Body of pancreas (tissue), 4 donors: ENCODE data around the gene MGMT. TPM values are rescaled to one million over a fixed set of nuclear protein-coding genes. Genes with fewer than 3 reads are reported as not detected.

Experiments
- ATAC-seq: fragments of 150-250 bp; one replicate; pipeline ENCODE4 v1.9.1; 2016
- DNase-seq, 4 donors: peaks; one replicate each; pipeline ENCODE4 v3.0.0-alpha.2; 2019
- H3K27ac ChIP-seq, 4 donors: fragments of 200-600 bp; sonication (generic); 1 replicate in 3 of 4; 2 replicates in 1 of 4; pipeline versions ENCODE4 v1.5.1 to v1.6.1; 2016 to 2019; ENCODE audit warnings: mild to moderate bottlenecking in 1 of 4, mixed read lengths in 1 of 4, moderate library complexity in 1 of 4
- H3K27me3 ChIP-seq, 2 donors: fragments of 200-600 bp; sonication (generic); one replicate each; pipeline ENCODE4 v1.6.0; 2016; ENCODE audit warnings: mild to moderate bottlenecking in 1 of 2
- H3K36me3 ChIP-seq, 2 donors: fragments of 200-600 bp; sonication (generic); replicated peaks in 1 of 2; 2 replicates each; pipeline ENCODE4 v1.5.1; 2016; ENCODE audit warnings: low read depth in 2 of 2; ENCODE audit not compliant: insufficient read depth in 1 of 2
- H3K4me1 ChIP-seq: fragments of 200-600 bp; sonication (generic); one replicate; pipeline ENCODE4 v1.6.0; 2016
- H3K4me3 ChIP-seq, 2 donors: fragments of 200-600 bp; sonication (generic); 1 replicate in 1 of 2; 2 replicates in 1 of 2; pipeline ENCODE4 v1.5.1; 2016 to 2019
- H3K9me3 ChIP-seq, 3 donors: fragments of 200-600 bp; sonication (generic); 1 replicate in 2 of 3; 2 replicates in 1 of 3; pipeline ENCODE4 v1.5.1; 2016
- CTCF ChIP-seq, 7 experiments: fragments of 450-650 bp in 4 of 7; fragments of 200-600 bp in 3 of 7; sonication (generic) in 3 of 7; IDR thresholded peaks; one replicate each; pipeline ENCODE4 v1.5.1; 2016 to 2019; ENCODE audit warnings: antibody characterized with exemption in 7 of 7
- POLR2A ChIP-seq, 3 donors: fragments of 450-650 bp; IDR thresholded peaks; one replicate each; pipeline ENCODE4 v1.6.1; 2016; ENCODE audit warnings: antibody characterized with exemption in 3 of 3, mild to moderate bottlenecking in 2 of 3
- WGBS, 2 donors: methylation state at CpG; one replicate each; pipeline ENCODE4 v1.1.5; 2017; 5-methylcytosine and 5-hydroxymethylcytosine counted together
- intact Hi-C: fragments of 100-400 bp; cut with DNase I; formaldehyde crosslinking; loops from one replicate; pipeline ENCODE4 v1.15.1; 2023
- total RNA-seq, 2 donors: library from RNA; depleted of rRNA; stranded (reverse); fragments of >200 nt; gene quantifications; one replicate each; pipeline ENCODE4 v1.1.0, GENCODE V29; 2016

MGMT gene
- total RNA-seq, 2 donors from 2014 or later: 13.7 to 25.4 TPM

GRCh38 chr10:129696636-129697035 lies 229.6 kb downstream of the MGMT start:
- H3K9me3 ChIP-seq: no peaks in the 10 kb centered on the region
- H3K4me3 ChIP-seq: no peak overlapping the region
- 95 to 97% methylated on average over 6 to 7 of the region's 7 CpGs for WGBS, 2 donors
- H3K27ac ChIP-seq: no peak overlapping the region
- no peaks in the 10 kb centered on the region for H3K4me1 ChIP-seq
- H3K36me3 ChIP-seq: no peaks in the 10 kb centered on the region
- no peaks in the 10 kb centered on the region for H3K27me3 ChIP-seq
- intact Hi-C loops: no loop called here
- DNase-seq (no peak), ATAC-seq (no peak)
- TF ChIP-seq POLR2A (IDR thresholded peaks at IDR 0.05) (no peak), CTCF (IDR thresholded peaks at IDR 0.05) (no peak)

- Histone ChIP-seq H3K9me3 (no peaks in the 10 kb centered on the region), H3K4me1 (no peaks in the 10 kb centered on the region), H3K27ac (no peak overlapping the region), H3K36me3 (no peaks in the 10 kb centered on the region), H3K4me3 (no peak overlapping the region), H3K27me3 (no peaks in the 10 kb centered on the region)
- TF ChIP-seq CTCF (IDR thresholded peaks at IDR 0.05) (no peak), POLR2A (IDR thresholded peaks at IDR 0.05) (no peak)
- DNase-seq: no peak
- intact Hi-C loops: no loop called here
- ATAC-seq: no peak
- WGBS, 2 donors: 92 to 97% methylated on average over 11 to 15 of the region's 15 CpGs
These were observed 230.6 kb downstream of the MGMT start for GRCh38 chr10:129697463-129698247.

GRCh38 chr10:129699722-129700340 lies 232.8 kb downstream of the MGMT start:
- TF ChIP-seq CTCF (IDR thresholded peaks at IDR 0.05) (no peak), POLR2A (IDR thresholded peaks at IDR 0.05) (no peak)
- no peak for ATAC-seq

GRCh38 chr10:129702605-129703004 lies 235.6 kb downstream of the MGMT start:
- H3K36me3 ChIP-seq: no peaks in the 10 kb centered on the region
- no peaks in the 10 kb centered on the region for H3K27me3 ChIP-seq
- H3K9me3 ChIP-seq: no peaks in the 10 kb centered on the region
- no peak overlapping the region for H3K4me3 ChIP-seq
- TF ChIP-seq CTCF (IDR thresholded peaks at IDR 0.05): no peak
- TF ChIP-seq POLR2A (IDR thresholded peaks at IDR 0.05): no peak
- 92 to 97% methylated on average over 14 to 17 of the region's 17 CpGs for WGBS, 2 donors
- H3K4me1 ChIP-seq: no peaks in the 10 kb centered on the region
- no peak for ATAC-seq
- intact Hi-C loops: no loop called here
- H3K27ac ChIP-seq: no peak overlapping the region
- no peak for DNase-seq

More at GRCh38 chr10:129699722-129700340, 232.8 kb downstream of the MGMT start:
- DNase-seq: no peak
- Histone ChIP-seq H3K27me3 (no peaks in the 10 kb centered on the region), H3K4me1 (no peaks in the 10 kb centered on the region), H3K36me3 (no peaks in the 10 kb centered on the region), H3K9me3 (no peaks in the 10 kb centered on the region), H3K4me3 (no peak overlapping the region), H3K27ac (no peak overlapping the region)
- intact Hi-C loops: no loop called here
- 83% methylated on average over 15 of the region's 15 CpGs for WGBS, 2 donors
